OCI-LY3 (cell line): ENCODE results near the gene CCR7.

ENCODE experiments used
- EZH2phosphoT487 ChIP-seq: fragments of 200-600 bp; shearing (Covaris generic); IDR thresholded peaks from 2 replicates; pipeline ENCODE4 v1.6.1; 2018; ENCODE audit warnings: antibody characterized with exemption, mixed run types, low read depth
- TF ChIP-seq, protein P1 (sequence below): fragments of 200-600, 300-600 bp; sonication (generic); IDR thresholded peaks from 2 replicates; pipeline ENCODE4 v1.5.1; 2014; ENCODE audit warnings: antibody characterized with exemption, low read length, low read depth

DNA sequence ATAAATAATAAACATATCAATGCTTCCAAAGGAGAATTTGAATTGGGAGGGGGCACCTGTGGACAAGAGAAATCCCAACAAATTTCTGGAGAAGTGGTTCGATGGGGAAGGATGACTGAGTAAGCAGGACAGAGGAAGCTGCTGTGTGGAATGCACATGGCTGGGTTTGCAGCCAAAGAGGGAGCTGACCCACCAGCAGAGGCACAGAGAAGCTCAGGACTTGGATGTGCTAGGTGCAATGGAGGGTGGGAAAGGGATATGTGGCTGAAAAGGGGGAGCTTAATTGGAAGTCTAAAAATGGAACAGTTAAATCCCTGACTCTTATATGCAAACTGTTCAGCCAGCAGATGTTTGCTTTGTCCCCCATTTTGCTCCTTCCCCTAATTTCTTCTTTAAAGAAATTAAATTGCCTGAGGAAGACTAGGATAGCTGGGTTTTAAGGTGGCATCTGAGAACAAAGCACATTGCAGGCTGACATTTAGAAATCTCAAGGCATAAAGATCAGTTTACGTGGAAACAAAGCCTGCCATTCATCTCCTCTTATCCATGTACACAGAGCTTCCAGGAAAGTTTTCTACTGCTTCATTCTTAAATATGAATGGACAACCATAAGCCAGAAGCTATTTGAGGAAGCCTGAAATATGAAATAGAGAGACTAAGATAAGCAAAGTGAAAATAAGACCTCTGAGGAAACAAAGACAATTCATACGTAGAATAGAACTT lies 40.9 kb downstream of the CCR7 start:
- TF ChIP-seq, protein P1, sequence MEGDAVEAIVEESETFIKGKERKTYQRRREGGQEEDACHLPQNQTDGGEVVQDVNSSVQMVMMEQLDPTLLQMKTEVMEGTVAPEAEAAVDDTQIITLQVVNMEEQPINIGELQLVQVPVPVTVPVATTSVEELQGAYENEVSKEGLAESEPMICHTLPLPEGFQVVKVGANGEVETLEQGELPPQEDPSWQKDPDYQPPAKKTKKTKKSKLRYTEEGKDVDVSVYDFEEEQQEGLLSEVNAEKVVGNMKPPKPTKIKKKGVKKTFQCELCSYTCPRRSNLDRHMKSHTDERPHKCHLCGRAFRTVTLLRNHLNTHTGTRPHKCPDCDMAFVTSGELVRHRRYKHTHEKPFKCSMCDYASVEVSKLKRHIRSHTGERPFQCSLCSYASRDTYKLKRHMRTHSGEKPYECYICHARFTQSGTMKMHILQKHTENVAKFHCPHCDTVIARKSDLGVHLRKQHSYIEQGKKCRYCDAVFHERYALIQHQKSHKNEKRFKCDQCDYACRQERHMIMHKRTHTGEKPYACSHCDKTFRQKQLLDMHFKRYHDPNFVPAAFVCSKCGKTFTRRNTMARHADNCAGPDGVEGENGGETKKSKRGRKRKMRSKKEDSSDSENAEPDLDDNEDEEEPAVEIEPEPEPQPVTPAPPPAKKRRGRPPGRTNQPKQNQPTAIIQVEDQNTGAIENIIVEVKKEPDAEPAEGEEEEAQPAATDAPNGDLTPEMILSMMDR = no peak
- TF ChIP-seq EZH2phosphoT487 = no peak
